T-cell (primary cell): ENCODE measurements around the gene STK32B. TPM values are rescaled to one million over a fixed set of nuclear protein-coding genes. Genes with fewer than 3 reads are reported as not detected.

Experiments
- ATAC-seq, 4 experiments: fragments of 200-7000 bp in 3 of 4; fragments of 150-1000 bp in 1 of 4; cut with Tn5 transposase; replicated peaks in 1 of 4; 1 replicate in 3 of 4; 2 replicates in 1 of 4; pipeline ENCODE4 v1.10.0; 2021; ENCODE audit warnings: moderate library complexity in 3 of 4, mild to moderate bottlenecking in 2 of 4, moderate number of reproducible peaks in 1 of 4
- CTCF ChIA-PET, 2 donors: fragments of 300-600 bp; sonication (Branson Sonifier 250); formaldehyde crosslinking; loops; one replicate each; lab custom pipeline; 2022; ENCODE audit warnings: antibody characterized with exemption in 2 of 2; lab: Charles Lee
- POLR2A ChIA-PET, 2 donors: fragments of 300-600 bp; sonication (Branson Sonifier 250); formaldehyde crosslinking; loops; one replicate each; lab custom pipeline; 2022; ENCODE audit warnings: antibody characterized with exemption in 2 of 2; lab: Charles Lee
- DNase-seq, 35 experiments: peaks; one replicate each; pipeline versions ENCODE4 v3.0.0 to v3.0.0-alpha.2; 2013 to 2023
- H3K27ac ChIP-seq: one replicate; pipeline ENCODE4 v1.5.1; 2013; ENCODE audit warnings: low read length
- H3K27me3 ChIP-seq, 2 experiments: replicated peaks in 1 of 2; 1 replicate in 1 of 2; 2 replicates in 1 of 2; pipeline versions ENCODE4 v1.6.1 to v1.7.0; 2013; ENCODE audit warnings: low read length in 1 of 2, mixed read lengths in 1 of 2; ENCODE audit not compliant: control insufficient read depth in 2 of 2, insufficient read depth in 2 of 2; ENCODE audit errors: extremely low read depth in 1 of 2
- H3K36me3 ChIP-seq, 2 donors: 1 replicate in 1 of 2; 2 replicates in 1 of 2; pipeline versions ENCODE4 v1.6.1 to v1.7.0; 2013; ENCODE audit warnings: low read length in 1 of 2; ENCODE audit not compliant: control insufficient read depth in 2 of 2, insufficient read depth in 1 of 2; ENCODE audit errors: extremely low read depth in 1 of 2
- H3K4me1 ChIP-seq, 2 experiments: 1 replicate in 1 of 2; 2 replicates in 1 of 2; pipeline versions ENCODE4 v1.6.1 to v1.7.0; 2013; ENCODE audit warnings: low read length in 2 of 2, mixed read lengths in 1 of 2; ENCODE audit not compliant: insufficient read depth in 2 of 2, control insufficient read depth in 1 of 2; ENCODE audit errors: extremely low read depth in 1 of 2
- H3K4me3 ChIP-seq, 2 donors: 1 replicate in 1 of 2; 2 replicates in 1 of 2; pipeline versions ENCODE4 v1.5.1 to v1.7.0; 2013; ENCODE audit warnings: mild to moderate bottlenecking in 2 of 2, low read length in 1 of 2, moderate library complexity in 1 of 2; ENCODE audit not compliant: control insufficient read depth in 1 of 2; ENCODE audit errors: extremely low read depth in 1 of 2
- H3K9me3 ChIP-seq: 2 replicates; pipeline ENCODE4 v1.7.0; 2013
- H3K27ac Mint-ChIP-seq, 2 donors: one replicate each; pipeline ENCODE4 v1.8.0; 2020 to 2021; ENCODE audit warnings: mild to moderate bottlenecking in 2 of 2, mixed read lengths in 2 of 2
- H3K27me3 Mint-ChIP-seq, 2 donors: one replicate each; pipeline ENCODE4 v1.8.0; 2021 to 2022; ENCODE audit warnings: mixed read lengths in 2 of 2
- H3K36me3 Mint-ChIP-seq: one replicate; pipeline ENCODE4 v1.8.0; 2021; ENCODE audit warnings: mixed read lengths
- H3K4me1 Mint-ChIP-seq, 3 donors: one replicate each; pipeline ENCODE4 v1.8.0; 2020 to 2022; ENCODE audit warnings: mixed read lengths in 3 of 3, mild to moderate bottlenecking in 1 of 3
- H3K4me3 Mint-ChIP-seq, 3 donors: one replicate each; pipeline ENCODE4 v1.8.0; 2020 to 2022; ENCODE audit warnings: mild to moderate bottlenecking in 3 of 3, mixed read lengths in 3 of 3, moderate library complexity in 3 of 3
- H3K9me3 Mint-ChIP-seq, 3 donors: one replicate each; pipeline ENCODE4 v1.8.0; 2020 to 2022; ENCODE audit warnings: mixed read lengths in 3 of 3
- WGBS: methylation state at CpG from one replicate; pipeline ENCODE4 v1.1.5; 2013; ENCODE audit warnings: missing lambda C conversion rate; ENCODE audit not compliant: insufficient coverage; 5-methylcytosine and 5-hydroxymethylcytosine counted together
- total RNA-seq, 35 experiments: library from RNA in 6 of 35; stranded (reverse) in 6 of 35; fragments of 120-200 nt in 1 of 35; gene quantifications; one replicate each; pipeline versions ENCODE4 v1.2.1 to v1.2.4 and lab custom pipeline; 2013 to 2026

STK32B gene
- total RNA-seq, 5 donors from 2014 or later (not counting 1 experiment from before 2014, with no cell fraction given) = 0.12 to 0.20 (median 0.15) TPM; not detected in 2

GRCh38 chr4:5511791-5512190 lies 460.5 kb downstream of the STK32B start:
- H3K4me1 Mint-ChIP-seq = no peaks in the 10 kb centered on the region

GRCh38 chr4:5515646-5516045 lies 464.4 kb downstream of the STK32B start:
- CTCF ChIA-PET = no interaction called here
- no peaks in the 10 kb centered on the region for H3K36me3 Mint-ChIP-seq

More at GRCh38 chr4:5511791-5512190, 460.5 kb downstream of the STK32B start:
- Histone ChIP-seq H3K4me1 (no peaks in the 10 kb centered on the region), H3K36me3 (no peaks in the 10 kb centered on the region), H3K27ac (no peak overlapping the region), H3K9me3 (no peaks in the 10 kb centered on the region), H3K4me3 (no peak overlapping the region), H3K27me3 (peaks cover 0 to 2% of the 10 kb centered on the region in 2 experiments)
- Mint-ChIP-seq H3K27ac (no peak overlapping the region), H3K9me3 (peaks cover 0 to 11% (median 0%) of the 10 kb centered on the region in 3 donors), H3K36me3 (no peaks in the 10 kb centered on the region), H3K4me3 (no peak overlapping the region), H3K27me3 (peaks cover 0 to 7% of the 10 kb centered on the region in 2 donors)
- no peak for DNase-seq
- CTCF ChIA-PET = no interaction called here
- POLR2A ChIA-PET = no interaction called here
- no peak for ATAC-seq

GRCh38 chr4:5517372-5517771 lies 466.1 kb downstream of the STK32B start:
- H3K9me3 Mint-ChIP-seq = peaks cover 0 to 16% (median 5%) of the 10 kb centered on the region in 3 donors
- no peak overlapping the region for H3K27ac Mint-ChIP-seq
- no peak overlapping the region for H3K4me3 ChIP-seq
- no peak overlapping the region for H3K4me3 Mint-ChIP-seq
- no peak overlapping the region for H3K27ac ChIP-seq
- peaks cover 0 to 2% of the 10 kb centered on the region in 2 experiments for H3K27me3 ChIP-seq
- WGBS = 100% methylated on average over 1 of the region's 4 CpGs
- ATAC-seq (no peak), DNase-seq (no peak)
- ChIA-PET CTCF (no interaction called here), POLR2A (no interaction called here)
- no peaks in the 10 kb centered on the region for H3K36me3 Mint-ChIP-seq
- no peaks in the 10 kb centered on the region for H3K9me3 ChIP-seq
- no peaks in the 10 kb centered on the region for H3K4me1 Mint-ChIP-seq
- no peaks in the 10 kb centered on the region for H3K4me1 ChIP-seq
- H3K36me3 ChIP-seq = no peaks in the 10 kb centered on the region
- H3K27me3 Mint-ChIP-seq = no peaks in the 10 kb centered on the region

More at GRCh38 chr4:5515646-5516045, 464.4 kb downstream of the STK32B start:
- DNase-seq (no peak), ATAC-seq (no peak)
- Histone ChIP-seq H3K27me3 (peaks cover 0 to 2% of the 10 kb centered on the region in 2 experiments), H3K9me3 (no peaks in the 10 kb centered on the region), H3K4me3 (no peak overlapping the region), H3K4me1 (no peaks in the 10 kb centered on the region), H3K27ac (no peak overlapping the region), H3K36me3 (no peaks in the 10 kb centered on the region)
- Mint-ChIP-seq H3K27me3 (no peaks in the 10 kb centered on the region), H3K4me1 (no peaks in the 10 kb centered on the region), H3K27ac (no peak overlapping the region), H3K4me3 (no peak overlapping the region), H3K9me3 (peaks cover 0 to 12% (median 5%) of the 10 kb centered on the region in 3 donors)
- POLR2A ChIA-PET = no interaction called here

GRCh38 chr4:5524446-5525299 lies 473.4 kb downstream of the STK32B start:
- Mint-ChIP-seq H3K36me3 (no peaks in the 10 kb centered on the region), H3K4me1 (no peaks in the 10 kb centered on the region), H3K4me3 (no peak overlapping the region), H3K27ac (no peak overlapping the region), H3K9me3 (peaks cover 0 to 23% (median 3%) of the 10 kb centered on the region in 3 donors), H3K27me3 (peaks cover 0 to 3% of the 10 kb centered on the region in 2 donors)
- no peaks in the 10 kb centered on the region for H3K9me3 ChIP-seq
- DNase-seq (no peak), ATAC-seq (no peak)
- no peaks in the 10 kb centered on the region for H3K27me3 ChIP-seq
- H3K27ac ChIP-seq = no peak overlapping the region
- no peaks in the 10 kb centered on the region for H3K4me1 ChIP-seq
- no peaks in the 10 kb centered on the region for H3K36me3 ChIP-seq
- POLR2A ChIA-PET = no interaction called here
- no peak overlapping the region for H3K4me3 ChIP-seq
- 77% methylated on average over 4 of the region's 5 CpGs for WGBS
- CTCF ChIA-PET = no interaction called here

- no peak overlapping the region for H3K4me3 ChIP-seq
- no peaks in the 10 kb centered on the region for H3K9me3 ChIP-seq
- ChIA-PET CTCF (no interaction called here), POLR2A (no interaction called here)
- H3K27ac ChIP-seq = no peak overlapping the region
- ATAC-seq (no peak), DNase-seq (no peak)
- no peak overlapping the region for H3K27ac Mint-ChIP-seq
- peaks cover 0 to 3% of the 10 kb centered on the region in 2 donors for H3K27me3 Mint-ChIP-seq
- no peaks in the 10 kb centered on the region for H3K4me1 ChIP-seq
- no peaks in the 10 kb centered on the region for H3K36me3 ChIP-seq
- H3K4me3 Mint-ChIP-seq = no peak overlapping the region
- peaks cover 0 to 16% (median 3%) of the 10 kb centered on the region in 3 donors for H3K9me3 Mint-ChIP-seq
- H3K36me3 Mint-ChIP-seq = no peaks in the 10 kb centered on the region
- H3K4me1 Mint-ChIP-seq = no peaks in the 10 kb centered on the region
- WGBS = 78% methylated on average over 1 of the region's 3 CpGs
- H3K27me3 ChIP-seq = peaks cover 0 to 1% of the 10 kb centered on the region in 2 experiments
Measured at GRCh38 chr4:5526080-5526846, 475.0 kb downstream of the STK32B start.

- no peak for ATAC-seq
- Histone ChIP-seq H3K4me1 (no peaks in the 10 kb centered on the region), H3K9me3 (no peaks in the 10 kb centered on the region), H3K27me3 (peaks cover 0 to 4% of the 10 kb centered on the region in 2 experiments), H3K4me3 (no peak overlapping the region), H3K36me3 (no peaks in the 10 kb centered on the region), H3K27ac (no peak overlapping the region)
- Mint-ChIP-seq H3K36me3 (no peaks in the 10 kb centered on the region), H3K9me3 (peaks cover 0 to 16% (median 3%) of the 10 kb centered on the region in 3 donors), H3K4me3 (no peak overlapping the region), H3K27ac (no peak overlapping the region), H3K4me1 (no peaks in the 10 kb centered on the region), H3K27me3 (peaks cover 0 to 3% of the 10 kb centered on the region in 2 donors)
- ChIA-PET CTCF (no interaction called here), POLR2A (no interaction called here)
- no CpG with 5 or more reads among the region's 3 CpGs for WGBS
- DNase-seq = no peak
Measured at GRCh38 chr4:5527211-5527610, 475.9 kb downstream of the STK32B start.
